MM.1S (cell line): ENCODE results near the gene HTR1B.

ENCODE experiments used
- DNase-seq: peaks from one replicate; pipeline ENCODE4 v3.0.0-alpha.2; 2015
- H2AFZ ChIP-seq: fragments of 300-600 bp; sonication (generic); 2 replicates; pipeline ENCODE4 v1.6.0; 2016; ENCODE audit warnings: antibody characterized with exemption, low read length
- H3F3A ChIP-seq: fragments of 300-600 bp; sonication (generic); 2 replicates; pipeline ENCODE4 v1.6.1; 2016; ENCODE audit warnings: mild to moderate bottlenecking, antibody characterized with exemption, low read length, moderate library complexity, mixed read lengths; ENCODE audit not compliant: insufficient read depth
- H3K27ac ChIP-seq: fragments of 300-600 bp; sonication (generic); 2 replicates; pipeline ENCODE4 v1.5.1; 2016; ENCODE audit warnings: mild to moderate bottlenecking, low read length
- H3K27me3 ChIP-seq: fragments of 300-600 bp; sonication (generic); replicated peaks from 2 replicates; pipeline ENCODE4 v1.6.0; 2016; ENCODE audit warnings: low read length; ENCODE audit not compliant: insufficient read depth
- H3K36me3 ChIP-seq: fragments of 300-600 bp; sonication (generic); replicated peaks from 2 replicates; pipeline ENCODE4 v1.6.1; 2016; ENCODE audit warnings: mild to moderate bottlenecking, low read length, mixed read lengths; ENCODE audit not compliant: insufficient read depth
- H3K4me1 ChIP-seq: fragments of 300-600 bp; sonication (generic); 2 replicates; pipeline ENCODE4 v1.6.1; 2016; ENCODE audit warnings: low read length, mixed read lengths
- H3K4me2 ChIP-seq: fragments of 300-600 bp; sonication (generic); 2 replicates; pipeline ENCODE4 v1.6.0; 2016; ENCODE audit warnings: low read depth, low read length
- H3K4me3 ChIP-seq: fragments of 300-600 bp; sonication (generic); 2 replicates; pipeline ENCODE4 v1.5.1; 2016; ENCODE audit warnings: low read length, mixed read lengths
- H3K79me2 ChIP-seq: fragments of 300-600 bp; sonication (generic); 2 replicates; pipeline ENCODE4 v1.6.1; 2016; ENCODE audit warnings: mixed run types, low read length, mixed read lengths
- H3K9ac ChIP-seq: fragments of 300-600 bp; sonication (generic); 2 replicates; pipeline ENCODE4 v1.6.1; 2016; ENCODE audit warnings: low read length, mixed read lengths
- H3K9me2 ChIP-seq: fragments of 300-600 bp; sonication (generic); replicated peaks from 2 replicates; pipeline ENCODE4 v1.6.1; 2016; ENCODE audit warnings: mild to moderate bottlenecking, low read length, mixed read lengths; ENCODE audit not compliant: insufficient read depth
- H3K9me3 ChIP-seq: fragments of 300-600 bp; sonication (generic); replicated peaks from 2 replicates; pipeline ENCODE4 v1.6.1; 2016; ENCODE audit warnings: mild to moderate bottlenecking, low read length, mixed read lengths; ENCODE audit not compliant: insufficient read depth
- H4K20me1 ChIP-seq: fragments of 300-600 bp; sonication (generic); 2 replicates; pipeline ENCODE4 v1.6.1; 2016; ENCODE audit warnings: mild to moderate bottlenecking, low read length, moderate library complexity, mixed read lengths; ENCODE audit not compliant: insufficient read depth
- CTCF ChIP-seq: fragments of 300-600 bp; sonication (generic); IDR thresholded peaks from 2 replicates; pipeline ENCODE4 v1.5.1; 2016; ENCODE audit warnings: antibody characterized with exemption, low read length, mixed read lengths
- EZH2 ChIP-seq: fragments of 300-600 bp; sonication (generic); optimal IDR thresholded peaks from 2 replicates; pipeline ENCODE3; 2017; ENCODE audit warnings: low read depth, mild to moderate bottlenecking, antibody characterized with exemption, low read length, mixed read lengths
- EZH2phosphoT487 ChIP-seq: fragments of 300-600 bp; sonication (generic); IDR thresholded peaks from 2 replicates; pipeline ENCODE4 v1.6.1; 2018; ENCODE audit warnings: antibody characterized with exemption, low read length

Gene HTR1B

GRCh38 chr6:77430504-77430903 lies 32.8 kb downstream of the HTR1B start:
- TF ChIP-seq CTCF (no peak), EZH2 (no peak), EZH2phosphoT487 (no peak)
- H3K27ac ChIP-seq: no peak overlapping the region
- no peaks in the 10 kb centered on the region for H3K9me2 ChIP-seq
- H3K36me3 ChIP-seq: no peaks in the 10 kb centered on the region
- H3K4me3 ChIP-seq: no peak overlapping the region
- H3K4me2 ChIP-seq: no peak overlapping the region
- H3K4me1 ChIP-seq: no peaks in the 10 kb centered on the region
- no peak overlapping the region for H2AFZ ChIP-seq
- no peaks in the 10 kb centered on the region for H3F3A ChIP-seq
- DNase-seq: no peak
- H3K79me2 ChIP-seq: no peaks in the 10 kb centered on the region
- no peaks in the 10 kb centered on the region for H4K20me1 ChIP-seq
- no peaks in the 10 kb centered on the region for H3K9me3 ChIP-seq
- no peaks in the 10 kb centered on the region for H3K27me3 ChIP-seq
- H3K9ac ChIP-seq: no peak overlapping the region

DNA sequence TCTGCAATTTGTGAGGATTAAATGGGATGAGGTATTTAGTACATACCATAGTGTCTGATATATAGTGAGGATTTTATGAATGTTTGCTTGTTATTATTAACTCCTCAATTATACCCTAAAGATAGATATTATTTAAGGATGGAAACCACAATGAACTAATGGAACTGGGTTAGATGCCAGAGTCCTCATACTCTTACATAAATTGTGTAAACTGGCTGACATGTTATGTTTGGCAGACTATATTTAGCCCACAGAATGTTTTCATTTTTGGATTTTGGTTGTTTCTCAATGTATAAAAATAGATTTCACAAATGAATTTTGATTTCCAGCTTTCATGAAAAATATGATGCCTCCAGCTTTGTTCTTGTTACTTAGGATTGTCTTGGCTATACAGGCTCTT lies 37.6 kb downstream of the HTR1B start:
- Histone ChIP-seq H2AFZ (no peak overlapping the region), H3K9me2 (no peaks in the 10 kb centered on the region), H3K79me2 (no peaks in the 10 kb centered on the region), H3K9me3 (no peaks in the 10 kb centered on the region), H3K4me3 (no peak overlapping the region), H4K20me1 (no peaks in the 10 kb centered on the region), H3K4me1 (no peaks in the 10 kb centered on the region), H3K36me3 (no peaks in the 10 kb centered on the region), H3K4me2 (no peak overlapping the region), H3K27ac (no peak overlapping the region), H3F3A (no peaks in the 10 kb centered on the region), H3K27me3 (no peaks in the 10 kb centered on the region), H3K9ac (no peak overlapping the region)
- TF ChIP-seq EZH2 (no peak), EZH2phosphoT487 (no peak), CTCF (no peak)
- DNase-seq: no peak

- no peak for TF ChIP-seq EZH2
- no peak for TF ChIP-seq EZH2phosphoT487
- TF ChIP-seq CTCF: no peak
- H3K36me3 ChIP-seq: no peaks in the 10 kb centered on the region
- no peaks in the 10 kb centered on the region for H3K79me2 ChIP-seq
- no peaks in the 10 kb centered on the region for H3K4me1 ChIP-seq
- no peaks in the 10 kb centered on the region for H3K27me3 ChIP-seq
- no peak overlapping the region for H3K9ac ChIP-seq
- no peak overlapping the region for H3K4me2 ChIP-seq
- H4K20me1 ChIP-seq: no peaks in the 10 kb centered on the region
- H3F3A ChIP-seq: no peaks in the 10 kb centered on the region
- H3K9me2 ChIP-seq: no peaks in the 10 kb centered on the region
- no peak overlapping the region for H3K27ac ChIP-seq
- H3K4me3 ChIP-seq: no peak overlapping the region
- no peaks in the 10 kb centered on the region for H3K9me3 ChIP-seq
- DNase-seq: no peak
- H2AFZ ChIP-seq: no peak overlapping the region
Observed at GRCh38 chr6:77425216-77425615, 38.1 kb downstream of the HTR1B start.

GRCh38 chr6:77424761-77425160 lies 38.5 kb downstream of the HTR1B start:
- Histone ChIP-seq H3K79me2 (no peaks in the 10 kb centered on the region), H3K36me3 (no peaks in the 10 kb centered on the region), H3K27me3 (no peaks in the 10 kb centered on the region), H3K9ac (no peak overlapping the region), H3K9me3 (no peaks in the 10 kb centered on the region), H3K9me2 (no peaks in the 10 kb centered on the region), H3K4me2 (no peak overlapping the region), H3K27ac (no peak overlapping the region), H3K4me3 (no peak overlapping the region), H2AFZ (no peak overlapping the region), H3K4me1 (no peaks in the 10 kb centered on the region), H3F3A (no peaks in the 10 kb centered on the region), H4K20me1 (no peaks in the 10 kb centered on the region)
- TF ChIP-seq EZH2phosphoT487: no peak
- no peak for TF ChIP-seq CTCF
- no peak for TF ChIP-seq EZH2
- no peak for DNase-seq
